H9 (cell line): Measurements from ENCODE around the gene CEP83. TPM values are rescaled to one million over a fixed set of nuclear protein-coding genes. Genes with fewer than 3 reads are reported as not detected.

Source experiments
- DNase-seq: peaks from one replicate; pipeline ENCODE4 v3.0.0-alpha.2; 2017
- H2AFZ ChIP-seq: one replicate; pipeline ENCODE4 v1.6.1; 2013; ENCODE audit warnings: mild to moderate bottlenecking, low read length, control low read depth, moderate library complexity
- H2AK5ac ChIP-seq: 2 replicates; pipeline ENCODE4 v1.6.1; 2013; ENCODE audit warnings: low read length, control low read depth, mixed read lengths; ENCODE audit not compliant: insufficient read length
- H2BK120ac ChIP-seq: one replicate; pipeline ENCODE4 v1.6.1; 2013; ENCODE audit warnings: low read depth, mild to moderate bottlenecking, low read length, control low read depth, inconsistent platforms; ENCODE audit not compliant: poor library complexity, severe bottlenecking
- H2BK12ac ChIP-seq: 2 replicates; pipeline ENCODE4 v1.6.1; 2013; ENCODE audit warnings: low read length, control low read depth, mixed read lengths, low read depth; ENCODE audit not compliant: insufficient read length
- H2BK15ac ChIP-seq: 2 replicates; pipeline ENCODE4 v1.6.1; 2013; ENCODE audit warnings: low read depth, low read length, control low read depth
- H2BK20ac ChIP-seq: one replicate; pipeline ENCODE4 v1.6.1; 2013; ENCODE audit warnings: low read depth, mild to moderate bottlenecking, low read length, control low read depth, inconsistent platforms; ENCODE audit not compliant: poor library complexity, severe bottlenecking
- H2BK5ac ChIP-seq: 2 replicates; pipeline ENCODE4 v1.6.1; 2013; ENCODE audit warnings: low read length, control low read depth, mixed read lengths; ENCODE audit not compliant: insufficient read length
- H3K14ac ChIP-seq: 2 replicates; pipeline ENCODE4 v1.6.1; 2013; ENCODE audit warnings: low read length, control low read depth; ENCODE audit not compliant: insufficient read depth
- H3K18ac ChIP-seq: 2 replicates; pipeline ENCODE4 v1.6.1; 2013; ENCODE audit warnings: low read depth, mild to moderate bottlenecking, mixed read lengths, low read length, control low read depth; ENCODE audit not compliant: insufficient read length
- H3K23ac ChIP-seq: 2 replicates; pipeline ENCODE4 v1.6.1; 2013; ENCODE audit warnings: low read length, control low read depth, mixed read lengths, low read depth; ENCODE audit not compliant: insufficient read length
- H3K23me2 ChIP-seq: 2 replicates; pipeline ENCODE4 v1.6.1; 2013; ENCODE audit warnings: low read depth, mild to moderate bottlenecking, mixed read lengths, low read length, control low read depth; ENCODE audit not compliant: insufficient read length, poor library complexity, severe bottlenecking
- H3K27ac ChIP-seq: 2 replicates; pipeline ENCODE4 v1.5.1; 2013; ENCODE audit warnings: low read length, control low read depth, mixed read lengths, low read depth; ENCODE audit not compliant: insufficient read length
- H3K27me3 ChIP-seq: 2 replicates; pipeline ENCODE4 v1.6.1; 2013; ENCODE audit warnings: low read length, control low read depth, inconsistent platforms; ENCODE audit not compliant: insufficient read depth
- H3K4ac ChIP-seq: 2 replicates; pipeline ENCODE4 v1.6.1; 2013; ENCODE audit warnings: low read depth, mild to moderate bottlenecking, control low read depth, inconsistent platforms, low read length, moderate library complexity
- H3K4me1 ChIP-seq: 2 replicates; pipeline ENCODE4 v1.6.1; 2013; ENCODE audit warnings: low read length, control low read depth, inconsistent platforms; ENCODE audit not compliant: insufficient read depth
- H3K4me2 ChIP-seq: 2 replicates; pipeline ENCODE4 v1.6.1; 2013; ENCODE audit warnings: low read length, control low read depth, mixed read lengths; ENCODE audit not compliant: insufficient read length, insufficient read depth
- H3K56ac ChIP-seq: 2 replicates; pipeline ENCODE4 v1.6.1; 2013; ENCODE audit warnings: low read depth, mild to moderate bottlenecking, mixed read lengths, low read length, control low read depth; ENCODE audit not compliant: insufficient read length
- H3K79me1 ChIP-seq: 2 replicates; pipeline ENCODE4 v1.6.1; 2013; ENCODE audit warnings: low read depth, mild to moderate bottlenecking, moderate library complexity, low read length, control low read depth, inconsistent platforms; ENCODE audit not compliant: insufficient read depth, poor library complexity, severe bottlenecking
- H3K79me2 ChIP-seq: 2 replicates; pipeline ENCODE4 v1.6.1; 2013; ENCODE audit warnings: low read length, control low read depth, inconsistent platforms; ENCODE audit not compliant: insufficient read depth
- H3K9ac ChIP-seq: 2 replicates; pipeline ENCODE4 v1.6.1; 2013; ENCODE audit warnings: low read length, control low read depth, mixed read lengths; ENCODE audit not compliant: insufficient read length; ENCODE audit errors: extremely low read depth
- H3K9me3 ChIP-seq: one replicate; pipeline ENCODE4 v1.6.1; 2013; ENCODE audit warnings: low read depth, low read length, inconsistent platforms; ENCODE audit not compliant: control insufficient read depth
- H3T11ph ChIP-seq: one replicate; pipeline ENCODE4 v1.6.1; 2013; ENCODE audit warnings: mild to moderate bottlenecking, low read length, control low read depth, inconsistent platforms
- H4K20me1 ChIP-seq: one replicate; pipeline ENCODE4 v1.6.1; 2013; ENCODE audit not compliant: control insufficient read depth, insufficient read length, insufficient read depth
- H4K5ac ChIP-seq: 2 replicates; pipeline ENCODE4 v1.6.1; 2013; ENCODE audit warnings: low read depth, mild to moderate bottlenecking, mixed read lengths, low read length, control low read depth; ENCODE audit not compliant: insufficient read length
- H4K8ac ChIP-seq: replicated peaks from 2 replicates; pipeline ENCODE4 v1.6.1; 2013; ENCODE audit warnings: low read length, control low read depth, mixed read lengths, low read depth; ENCODE audit not compliant: insufficient read length
- H4K91ac ChIP-seq: 2 replicates; pipeline ENCODE4 v1.6.1; 2013; ENCODE audit warnings: low read depth, mild to moderate bottlenecking, moderate library complexity, mixed read lengths, low read length, control low read depth; ENCODE audit not compliant: insufficient read length
- H3K27ac Mint-ChIP-seq, 3 experiments: 2 replicates in 2 of 3; 3 replicates in 1 of 3; pipeline ENCODE4 v1.8.0; 2020 to 2021; ENCODE audit warnings: mixed read lengths in 3 of 3, mild to moderate bottlenecking in 1 of 3, moderate library complexity in 1 of 3
- H3K27me3 Mint-ChIP-seq: 2 replicates; pipeline ENCODE4 v1.8.0; 2021; ENCODE audit warnings: low read depth, mild to moderate bottlenecking, moderate library complexity, mixed read lengths
- H3K36me3 Mint-ChIP-seq, 3 experiments: 2 replicates in 2 of 3; 3 replicates in 1 of 3; pipeline ENCODE4 v1.8.0; 2020 to 2021; ENCODE audit warnings: low read depth in 3 of 3, mixed read lengths in 3 of 3; ENCODE audit not compliant: insufficient read depth in 1 of 3
- H3K4me1 Mint-ChIP-seq, 2 experiments: 2 replicates each; pipeline ENCODE4 v1.8.0; 2020; ENCODE audit warnings: mixed read lengths in 2 of 2
- H3K4me3 Mint-ChIP-seq, 2 experiments: 2 replicates in 1 of 2; 3 replicates in 1 of 2; pipeline ENCODE4 v1.8.0; 2020 to 2021; ENCODE audit warnings: mild to moderate bottlenecking in 2 of 2, mixed read lengths in 2 of 2, moderate library complexity in 1 of 2
- H3K9me3 Mint-ChIP-seq, 2 experiments: 2 replicates in 1 of 2; 3 replicates in 1 of 2; pipeline ENCODE4 v1.8.0; 2020; ENCODE audit warnings: mild to moderate bottlenecking in 2 of 2, mixed read lengths in 2 of 2, moderate library complexity in 1 of 2
- CTCF ChIP-seq: fragments of 200-600 bp; sonication (generic); conservative IDR thresholded peaks from 3 replicates; pipeline ENCODE4 v1.8.0; 2021; ENCODE audit warnings: antibody characterized with exemption, mild to moderate bottlenecking
- WGBS: extraction: QIAGEN DNeasy Blood & Tissue Kit; methylation state at CpG from one replicate; pipeline ENCODE4 v1.1.7; 2013; ENCODE audit warnings: missing lambda C conversion rate, low lambda C conversion rate, mixed read lengths; ENCODE audit not compliant: insufficient read length; ENCODE audit errors: extremely low coverage; 5-methylcytosine and 5-hydroxymethylcytosine counted together
- total RNA-seq: library from RNA; stranded (reverse); gene quantifications from 2 replicates; pipeline ENCODE4 v1.2.1, GENCODE V29; 2021

Gene CEP83
- total RNA-seq, 1 experiment from 2014 or later, result 26.5 TPM

GRCh38 chr12:94434171-94434570 is 25.5 kb downstream of the CEP83 start:
- H2BK15ac ChIP-seq, result no peak overlapping the region
- no peak overlapping the region for H3T11ph ChIP-seq
- peaks cover 5% of the 10 kb centered on the region; the same call in 1 of the 2 replicates for H3K79me2 ChIP-seq
- no peak overlapping the region for H2BK12ac ChIP-seq
- DNase-seq, result no peak
- H3K18ac ChIP-seq, result no peak overlapping the region
- no peak overlapping the region for H3K27ac ChIP-seq
- no peak overlapping the region for H4K8ac ChIP-seq
- H3K36me3 Mint-ChIP-seq, result peaks cover 7 to 39% (median 23%) of the 10 kb centered on the region in 3 experiments
- H3K9ac ChIP-seq, result no peak overlapping the region
- no peak overlapping the region for H4K91ac ChIP-seq
- no peak overlapping the region for H3K56ac ChIP-seq
- peaks cover 37 to 59% of the 10 kb centered on the region in 2 experiments for H3K4me1 Mint-ChIP-seq
- no peaks in the 10 kb centered on the region for H3K79me1 ChIP-seq
- H2BK20ac ChIP-seq, result no peak overlapping the region
- no peaks in the 10 kb centered on the region for H3K27me3 Mint-ChIP-seq
- H3K4ac ChIP-seq, result no peak overlapping the region
- no peak overlapping the region for H3K4me2 ChIP-seq
- no peak overlapping the region for H3K23ac ChIP-seq
- H2AK5ac ChIP-seq, result no peak overlapping the region
- no peaks in the 10 kb centered on the region for H3K27me3 ChIP-seq
- H4K5ac ChIP-seq, result no peak overlapping the region
- TF ChIP-seq CTCF, result no peak; the same call in 2 of the 3 replicates
- H4K20me1 ChIP-seq, result no peaks in the 10 kb centered on the region
- no peak overlapping the region for H2BK5ac ChIP-seq
- peaks cover 4% of the 10 kb centered on the region; the same call in 1 of the 2 replicates for H3K4me1 ChIP-seq
- no peak overlapping the region for H3K4me3 Mint-ChIP-seq
- no CpG with 5 or more reads among the region's 3 CpGs for WGBS
- H3K23me2 ChIP-seq, result no peaks in the 10 kb centered on the region
- no peak overlapping the region for H3K27ac Mint-ChIP-seq
- H3K9me3 Mint-ChIP-seq, result peaks cover 22 to 33% of the 10 kb centered on the region in 2 experiments
- no peak overlapping the region for H2BK120ac ChIP-seq
- no peaks in the 10 kb centered on the region for H3K9me3 ChIP-seq
- H2AFZ ChIP-seq, result no peak overlapping the region
- H3K14ac ChIP-seq, result no peak overlapping the region
